Mesenteric fat pad (tissue), 1 donor: ENCODE results near the gene PTPN5. TPM values are rescaled to one million over a fixed set of nuclear protein-coding genes. Genes with fewer than 3 reads are reported as not detected.
"Not testable (repeated sequence)": the region's sequence is repeated elsewhere in the genome, so short reads cannot be mapped to it uniquely, and the experiment has no call there.

Experiments used
- DNase-seq: peaks from one replicate; pipeline ENCODE4 v3.0.0-alpha.2; 2020; ENCODE audit warnings: low spot score
- long read RNA-seq: library from polyadenylated mRNA; unstranded; transcript quantifications from one replicate; pipeline ENCODE4 v2.0.0, GENCODE V29; 2020
- total RNA-seq: library from RNA; stranded (reverse); fragmentation: NEBNext Ultra II Directional; extraction: Animal tissue kit (Norgen Biotek cat#: 25700); gene quantifications from one replicate; pipeline ENCODE4 v1.2.1, GENCODE V29; 2021
- donor health status: DM: yes; HTN: yes; CAD: no.

Gene PTPN5
- total RNA-seq: 1.1 TPM
- long read RNA-seq, partial matches to known transcripts: 1 of 2 reads
- long read RNA-seq, other reads (novel, unspliced or antisense): 0 of 2 reads

- DNase-seq: no peak
These were observed at the start of gene PTPN5 for GRCh38 chr11:18791207-18791968. Gene PTPN5 (minus strand): TSS chr11:18791798. CDS start chr11:18771958, 19,840 bp downstream.

DNA sequence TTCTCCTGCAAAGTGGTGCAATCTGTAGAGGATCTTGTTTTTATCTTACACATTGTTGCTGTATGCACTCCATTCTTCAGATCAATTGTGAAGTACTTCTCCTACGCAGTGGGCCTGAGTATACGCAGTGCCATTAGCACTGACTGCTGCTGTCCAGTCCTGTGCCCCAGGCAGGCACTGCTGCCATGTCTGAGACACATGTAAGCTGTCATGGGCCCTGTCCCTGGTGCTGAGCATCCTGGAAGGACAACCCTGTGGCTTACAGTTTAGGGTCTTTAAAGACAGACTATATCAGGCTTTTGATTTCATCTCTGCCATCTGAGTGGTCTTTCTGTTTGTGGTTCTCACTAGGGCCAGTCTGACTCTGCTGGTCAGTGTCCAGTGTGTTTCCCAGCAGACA is 44.8 kb upstream of the PTPN5 start:
- DNase-seq: no peak

- DNase-seq: no peak
These were observed 43.3 kb upstream of the PTPN5 start for GRCh38 chr11:18834754-18835466.

DNA sequence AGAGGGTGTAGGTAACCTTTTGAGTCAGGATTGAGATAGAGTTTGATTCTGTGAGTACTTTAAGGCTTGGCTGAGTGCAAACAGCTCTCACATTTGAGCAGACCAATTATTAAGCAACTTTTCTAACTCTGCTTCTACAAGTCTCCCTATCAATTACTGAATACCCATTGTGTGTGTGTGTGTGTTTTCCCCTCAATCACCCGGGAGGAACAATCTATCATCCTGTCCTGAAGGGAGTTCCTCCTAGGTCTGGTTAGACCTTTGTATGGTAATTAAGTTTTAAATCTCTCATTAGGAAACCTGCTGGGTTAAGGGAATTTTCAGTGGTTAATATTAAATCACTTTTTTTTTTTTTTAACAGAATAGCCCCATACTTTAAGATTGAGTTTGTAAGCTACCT is 28.6 kb upstream of the PTPN5 start:
- not testable (repeated sequence) for DNase-seq

- no peak for DNase-seq
These were observed 12.8 kb upstream of the PTPN5 start for GRCh38 chr11:18804199-18804999.

DNA sequence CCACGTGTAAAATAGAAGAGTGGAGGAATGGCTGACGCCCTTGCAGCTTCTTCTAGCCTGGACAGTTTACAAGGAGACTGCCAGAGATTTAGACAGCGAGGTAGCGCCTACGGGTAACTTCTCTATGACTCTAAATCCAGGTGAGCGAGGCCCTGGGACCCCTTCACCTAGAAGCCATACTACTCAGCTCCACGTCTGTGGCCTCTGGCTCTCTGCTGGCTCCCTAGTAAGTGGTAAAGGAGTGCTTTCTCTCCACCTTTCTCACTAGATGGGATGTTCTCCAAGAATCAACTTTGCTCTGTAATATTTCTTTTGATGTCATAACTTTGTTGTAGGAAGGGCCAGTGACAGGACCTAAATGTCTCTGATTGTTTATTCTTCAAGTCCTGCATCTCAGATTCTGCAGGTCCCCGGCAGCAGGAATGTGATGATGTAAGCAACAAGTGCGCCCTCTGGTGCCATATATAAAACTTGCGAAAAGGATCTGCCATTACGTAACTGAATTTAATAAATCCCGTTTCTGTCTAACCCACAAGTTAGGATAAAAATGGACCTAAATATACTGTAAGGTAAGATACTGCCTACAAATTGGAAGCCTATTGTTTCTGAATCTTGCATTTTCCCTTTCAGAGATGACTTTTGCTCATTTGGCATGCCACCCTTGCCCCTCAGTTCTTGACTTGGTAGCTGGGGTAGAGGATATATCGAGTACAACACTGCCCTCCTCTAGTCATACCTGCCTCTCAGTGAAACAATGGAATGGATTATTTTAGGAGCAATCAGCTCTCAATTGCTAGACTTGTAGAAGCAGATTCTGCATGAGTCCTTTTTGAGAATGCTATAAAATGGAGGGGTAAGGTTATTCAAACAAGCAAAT is 11.0 kb upstream of the PTPN5 start:
- DNase-seq: no peak

DNA sequence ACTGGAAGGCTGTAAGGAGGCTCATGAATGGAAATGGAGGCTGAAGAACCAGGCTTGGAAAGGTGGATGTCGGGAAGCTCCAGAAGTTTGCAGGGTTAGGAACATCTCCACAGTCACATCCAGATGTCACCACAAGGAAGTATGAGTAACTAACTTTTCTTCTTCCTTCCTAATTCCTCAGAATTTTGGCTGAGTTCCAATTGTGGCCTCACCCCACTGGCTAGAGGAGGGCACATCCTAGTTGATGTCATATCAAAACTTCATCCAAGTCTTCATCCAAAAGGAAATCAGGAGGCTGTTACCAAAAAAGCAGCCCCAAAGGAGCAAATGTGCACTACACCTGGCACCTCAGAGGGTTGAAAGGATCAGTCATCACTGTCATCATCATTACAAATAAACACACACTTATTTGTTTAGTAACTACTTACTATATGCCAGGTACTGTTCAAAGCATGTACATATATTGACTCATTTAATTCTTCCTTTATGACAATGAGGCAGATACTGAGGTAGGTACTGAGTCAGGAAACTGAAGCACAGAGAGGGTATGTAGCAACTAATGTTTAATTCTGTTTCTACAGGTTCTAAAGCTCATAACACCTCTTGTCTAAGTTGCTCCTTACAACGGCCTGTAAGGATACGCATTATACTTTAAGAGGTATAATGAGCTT is 7.3 kb upstream of the PTPN5 start:
- no peak for DNase-seq

GRCh38 chr11:18794956-18795355 is 3.4 kb upstream of the PTPN5 start:
- no peak for DNase-seq

DNA sequence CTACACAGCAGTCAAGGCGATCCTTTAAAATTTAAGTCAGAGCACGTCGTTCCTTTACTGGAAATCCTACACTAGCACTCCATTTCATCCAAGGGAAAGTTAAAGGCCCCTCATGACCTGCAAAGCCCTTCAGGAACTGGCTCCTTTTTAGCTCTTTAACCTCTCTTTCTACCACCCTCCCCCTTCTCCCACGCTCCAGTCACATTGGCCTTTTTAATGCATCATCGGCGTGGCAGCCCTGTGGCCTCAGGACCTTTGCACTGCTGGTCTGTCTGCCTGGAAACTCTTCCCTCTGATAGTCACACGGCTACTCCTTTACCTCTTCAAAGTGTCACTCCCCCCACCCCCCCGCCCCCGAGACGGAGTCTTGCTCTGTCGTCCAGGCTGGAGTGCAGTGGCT is 1.2 kb upstream of the PTPN5 start:
- DNase-seq: no peak

- no peak for DNase-seq
These were observed 501 bp upstream of the PTPN5 start for GRCh38 chr11:18791969-18792628.

DNA sequence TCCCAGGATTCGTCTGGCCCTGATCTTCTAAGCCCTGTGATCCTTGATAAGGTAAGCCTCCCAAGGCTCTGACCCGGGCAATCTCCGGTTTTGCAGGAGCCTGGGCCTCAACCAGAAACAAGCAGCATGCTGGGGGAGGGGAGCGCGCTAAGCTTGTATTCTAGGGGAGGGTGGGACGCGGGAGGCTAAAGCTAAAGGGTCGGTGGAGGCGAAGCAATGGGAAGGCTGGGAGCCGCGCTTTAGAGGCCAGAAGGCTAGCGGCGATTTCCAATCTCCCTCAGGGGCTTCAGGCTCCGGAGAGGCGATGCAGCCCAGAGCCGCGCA is 753 bp downstream of the PTPN5 start:
- no peak for DNase-seq

GRCh38 chr11:18789942-18790341 is 1.7 kb downstream of the PTPN5 start:
- DNase-seq: no peak

GRCh38 chr11:18785411-18785810 is 6.2 kb downstream of the PTPN5 start:
- DNase-seq: no peak

- DNase-seq: no peak
These were observed 10.7 kb downstream of the PTPN5 start for GRCh38 chr11:18780896-18781295.

DNA sequence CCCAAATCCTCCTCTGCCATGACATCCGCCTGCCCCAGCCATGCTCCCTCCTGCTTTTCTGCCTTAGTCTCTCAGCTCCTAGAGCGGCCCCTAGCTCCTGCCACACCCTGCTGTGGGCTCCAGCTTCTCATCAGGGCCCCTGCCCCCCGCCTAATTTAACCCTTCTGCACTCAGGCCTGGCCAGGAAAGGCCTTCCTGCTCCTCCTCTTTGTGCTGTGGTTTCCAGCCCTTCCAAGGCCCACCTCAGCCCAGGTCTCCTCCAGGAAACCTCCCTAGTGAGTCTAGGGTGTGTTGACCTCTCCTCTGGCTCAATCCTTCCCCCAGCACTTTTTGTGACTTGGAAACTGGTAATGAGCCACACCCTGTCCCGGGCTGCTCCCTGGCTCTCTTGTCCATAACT is 11.3 kb downstream of the PTPN5 start:
- DNase-seq: no peak

DNA sequence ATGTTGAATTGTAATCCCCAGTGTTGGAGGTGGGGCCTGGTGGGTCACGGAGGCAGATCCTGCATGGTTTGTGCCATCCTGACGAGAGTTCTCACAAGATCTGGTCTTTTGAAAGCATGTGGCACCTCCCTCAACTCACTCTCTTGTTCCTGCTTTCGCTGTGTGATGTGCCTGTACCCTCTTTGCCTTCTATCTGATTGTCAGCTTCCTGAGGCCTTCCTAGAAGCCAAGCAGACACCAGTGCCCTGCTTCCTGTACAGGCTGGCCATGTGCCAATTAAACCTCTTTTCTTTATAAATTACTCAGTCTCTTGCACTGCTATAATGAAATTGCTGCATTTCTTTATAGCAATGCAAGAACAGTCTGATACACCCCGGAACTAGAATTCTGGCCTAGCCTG is 13.1 kb downstream of the PTPN5 start:
- no peak for DNase-seq

DNA sequence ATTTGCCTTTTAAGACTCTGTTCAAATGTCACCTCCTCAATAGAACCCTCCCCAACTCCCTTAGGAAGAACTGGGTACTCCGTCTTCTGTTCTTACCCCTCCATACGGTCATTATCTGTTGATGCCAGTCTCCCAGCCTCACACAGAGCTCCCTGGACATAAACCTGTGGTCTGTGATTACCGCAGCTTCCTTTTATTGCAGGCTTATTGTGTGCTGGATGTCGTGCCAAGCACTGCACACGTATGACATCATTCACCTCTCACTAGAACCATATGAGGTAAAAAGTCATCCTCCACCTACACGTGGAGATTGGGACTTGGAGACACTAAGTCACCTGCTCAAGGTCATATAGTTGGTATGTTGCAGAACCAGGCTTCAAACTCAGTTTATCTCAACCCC is 15.3 kb downstream of the PTPN5 start:
- DNase-seq: no peak

GRCh38 chr11:18775492-18776292 is 15.9 kb downstream of the PTPN5 start:
- peak; percentile 55 for DNase-seq

- DNase-seq: no peak
These were observed 16.8 kb downstream of the PTPN5 start for GRCh38 chr11:18774801-18775200.
